CD4-positive, alpha-beta T cell treated with Interleukin-12 subunit alpha and Interleukin-12 subunit beta, for 1 hour (primary cell): ENCODE measurements around the gene PTPRN2.
A peak's percentile ranks its signal among the peaks of the same experiment; 100 is the strongest.
"Not testable (repeated sequence)": the region's sequence is repeated elsewhere in the genome, so short reads cannot be mapped to it uniquely, and the experiment has no call there.

Experiments used
- DNase-seq: peaks from one replicate; pipeline ENCODE4 v3.0.0-alpha.2; 2020

Gene PTPRN2

GRCh38 chr7:158395349-158395748 lies 192.3 kb downstream of the PTPRN2 start:
- DNase-seq: no peak

- peak; percentile 20 for DNase-seq
Observed at GRCh38 chr7:158394936-158395335, 192.7 kb downstream of the PTPRN2 start.

- no peak for DNase-seq
Observed at GRCh38 chr7:158393926-158394625, 193.5 kb downstream of the PTPRN2 start.

GRCh38 chr7:158392251-158392650 lies 195.4 kb downstream of the PTPRN2 start:
- no peak for DNase-seq

- DNase-seq: no peak
Observed at GRCh38 chr7:158391541-158391940, 196.1 kb downstream of the PTPRN2 start.

- DNase-seq: no peak
Observed at GRCh38 chr7:158391141-158391540, 196.5 kb downstream of the PTPRN2 start.

GRCh38 chr7:158390460-158390859 lies 197.2 kb downstream of the PTPRN2 start:
- DNase-seq: no peak

GRCh38 chr7:158389514-158390425 lies 197.9 kb downstream of the PTPRN2 start:
- no peak for DNase-seq

GRCh38 chr7:158388928-158389327 lies 198.7 kb downstream of the PTPRN2 start:
- no peak for DNase-seq

GRCh38 chr7:158388072-158388471 lies 199.6 kb downstream of the PTPRN2 start:
- no peak for DNase-seq

GRCh38 chr7:158387546-158387891 lies 200.1 kb downstream of the PTPRN2 start:
- no peak for DNase-seq

- DNase-seq: no peak
Observed at GRCh38 chr7:158386866-158387545, 200.6 kb downstream of the PTPRN2 start.

GRCh38 chr7:158386355-158386618 lies 201.3 kb downstream of the PTPRN2 start:
- no peak for DNase-seq

- DNase-seq: not testable (repeated sequence)
Observed at GRCh38 chr7:158385496-158386354, 201.9 kb downstream of the PTPRN2 start.

- no peak for DNase-seq
Observed at GRCh38 chr7:158384746-158385145, 202.9 kb downstream of the PTPRN2 start.

GRCh38 chr7:158383665-158384064 lies 204.0 kb downstream of the PTPRN2 start:
- no peak for DNase-seq

GRCh38 chr7:158382363-158383254 lies 205.0 kb downstream of the PTPRN2 start:
- DNase-seq: no peak

- no peak for DNase-seq
Observed at GRCh38 chr7:158381956-158382355, 205.7 kb downstream of the PTPRN2 start.

- DNase-seq: no peak
Observed at GRCh38 chr7:158378978-158379377, 208.6 kb downstream of the PTPRN2 start.

- no peak for DNase-seq
Observed at GRCh38 chr7:158377800-158378623, 209.6 kb downstream of the PTPRN2 start.

- DNase-seq: not testable (repeated sequence)
Observed at GRCh38 chr7:158376839-158377186, 210.8 kb downstream of the PTPRN2 start.
